Progenitor cell of endocrine pancreas (in vitro differentiated cells): ENCODE data around the gene HERC3. TPM values are rescaled to one million over a fixed set of nuclear protein-coding genes. Genes with fewer than 3 reads are reported as not detected.

Experiments
- DNase-seq: peaks from one replicate; pipeline ENCODE4 v3.0.0; 2021; ENCODE audit warnings: low spot score; ENCODE audit not compliant: unreplicated experiment
- H3K27ac Mint-ChIP-seq: 2 replicates; pipeline ENCODE4 v1.8.0; 2021; ENCODE audit warnings: mild to moderate bottlenecking, moderate library complexity, mixed read lengths
- H3K27me3 Mint-ChIP-seq: 2 replicates; pipeline ENCODE4 v1.8.0; 2021; ENCODE audit warnings: mixed read lengths
- H3K36me3 Mint-ChIP-seq: 2 replicates; pipeline ENCODE4 v1.8.0; 2022; ENCODE audit warnings: mixed read lengths; ENCODE audit not compliant: insufficient read depth
- H3K4me1 Mint-ChIP-seq: 2 replicates; pipeline ENCODE4 v1.8.0; 2021; ENCODE audit warnings: low read depth, mixed read lengths
- H3K4me3 Mint-ChIP-seq: 2 replicates; pipeline ENCODE4 v1.8.0; 2021; ENCODE audit warnings: low read depth, mild to moderate bottlenecking, moderate library complexity, mixed read lengths
- H3K9me3 Mint-ChIP-seq: 2 replicates; pipeline ENCODE4 v1.8.0; 2021; ENCODE audit warnings: low read depth, mixed read lengths
- CTCF ChIP-seq: fragments of 200-600 bp; sonication (generic); IDR thresholded peaks from one replicate; pipeline ENCODE4 v1.5.0; 2021; ENCODE audit warnings: antibody characterized with exemption, mild to moderate bottlenecking; ENCODE audit not compliant: unreplicated experiment
- total RNA-seq: library from RNA; stranded (reverse); gene quantifications from 2 replicates; pipeline ENCODE4 v1.2.1, GENCODE V29; 2021

The HERC3 gene
- total RNA-seq, 1 donor from 2014 or later: 7.1 TPM

- H3K4me1 Mint-ChIP-seq: no peaks in the 10 kb centered on the region
- H3K36me3 Mint-ChIP-seq: peaks cover 38% of the 10 kb centered on the region
- H3K27ac Mint-ChIP-seq: no peak overlapping the region
- no peak for TF ChIP-seq CTCF
- H3K4me3 Mint-ChIP-seq: no peak overlapping the region
- no peak for DNase-seq
- H3K27me3 Mint-ChIP-seq: no peaks in the 10 kb centered on the region
- peaks cover 38% of the 10 kb centered on the region for H3K9me3 Mint-ChIP-seq
These were observed 121.5 kb downstream of the HERC3 start for GRCh38 chr4:88713782-88714181.

- Mint-ChIP-seq H3K27me3 (no peaks in the 10 kb centered on the region), H3K27ac (no peak overlapping the region), H3K4me3 (no peak overlapping the region), H3K4me1 (no peaks in the 10 kb centered on the region), H3K9me3 (peaks cover 29% of the 10 kb centered on the region), H3K36me3 (peaks cover 38% of the 10 kb centered on the region)
- no peak for DNase-seq
- no peak for TF ChIP-seq CTCF
These were observed 125.8 kb downstream of the HERC3 start for GRCh38 chr4:88718098-88718497.

GRCh38 chr4:88719381-88719780 lies 127.1 kb downstream of the HERC3 start:
- Mint-ChIP-seq H3K4me3 (no peak overlapping the region), H3K27ac (no peak overlapping the region), H3K27me3 (no peaks in the 10 kb centered on the region), H3K36me3 (peaks cover 33% of the 10 kb centered on the region), H3K9me3 (peaks cover 28% of the 10 kb centered on the region), H3K4me1 (no peaks in the 10 kb centered on the region)
- DNase-seq: no peak
- no peak for TF ChIP-seq CTCF

GRCh38 chr4:88720451-88721428 lies 128.5 kb downstream of the HERC3 start:
- Mint-ChIP-seq H3K4me3 (no peak overlapping the region), H3K27me3 (no peaks in the 10 kb centered on the region), H3K4me1 (no peaks in the 10 kb centered on the region), H3K9me3 (peaks cover 22% of the 10 kb centered on the region), H3K36me3 (peaks cover 30% of the 10 kb centered on the region), H3K27ac (no peak overlapping the region)
- no peak for TF ChIP-seq CTCF
- DNase-seq: no peak

- Mint-ChIP-seq H3K4me3 (no peak overlapping the region), H3K4me1 (no peaks in the 10 kb centered on the region), H3K27me3 (no peaks in the 10 kb centered on the region), H3K36me3 (peaks cover 24% of the 10 kb centered on the region), H3K27ac (no peak overlapping the region), H3K9me3 (peaks cover 9% of the 10 kb centered on the region)
- TF ChIP-seq CTCF: no peak
- DNase-seq: no peak
These were observed 130.0 kb downstream of the HERC3 start for GRCh38 chr4:88722276-88722780.
